Loucy (cell line): ENCODE data around the gene CDH13.

Source experiments
- H2AFZ ChIP-seq: fragments of 200-600 bp; sonication (generic); 2 replicates; pipeline ENCODE4 v1.6.0; 2016; ENCODE audit warnings: antibody characterized with exemption, mild to moderate bottlenecking, low read length, moderate library complexity
- H3F3A ChIP-seq: fragments of 200-600 bp; 2 replicates; pipeline ENCODE4 v1.6.0; 2016; ENCODE audit warnings: antibody characterized with exemption, low read depth, mild to moderate bottlenecking
- H3K27me3 ChIP-seq: fragments of 200-600 bp; sonication (generic); 2 replicates; pipeline ENCODE4 v1.6.1; 2014; ENCODE audit warnings: low read length, mild to moderate bottlenecking; ENCODE audit not compliant: insufficient read depth, poor library complexity, severe bottlenecking
- H3K36me3 ChIP-seq: fragments of 200-600 bp; sonication (generic); 2 replicates; pipeline ENCODE4 v1.6.1; 2016; ENCODE audit warnings: low read length; ENCODE audit not compliant: insufficient read depth
- H3K4me1 ChIP-seq: fragments of 200-600 bp; sonication (generic); 2 replicates; pipeline ENCODE4 v1.5.1; 2014; ENCODE audit warnings: low read length, mild to moderate bottlenecking; ENCODE audit not compliant: insufficient read depth, poor library complexity, severe bottlenecking
- H3K4me2 ChIP-seq: fragments of 200-600 bp; sonication (generic); 2 replicates; pipeline ENCODE4 v1.6.0; 2014; ENCODE audit warnings: antibody characterized with exemption, low read length, low read depth, mild to moderate bottlenecking; ENCODE audit not compliant: poor library complexity, severe bottlenecking
- H3K4me3 ChIP-seq: fragments of 200-600 bp; sonication (generic); 2 replicates; pipeline ENCODE4 v1.5.1; 2014; ENCODE audit warnings: low read length, mild to moderate bottlenecking, mixed read lengths; ENCODE audit not compliant: poor library complexity, severe bottlenecking
- H3K79me2 ChIP-seq: fragments of 200-600 bp; sonication (generic); 2 replicates; pipeline ENCODE4 v1.6.1; 2014; ENCODE audit warnings: low read length; ENCODE audit not compliant: insufficient read depth
- H3K9ac ChIP-seq: fragments of 200-600 bp; sonication (generic); 2 replicates; pipeline ENCODE4 v1.6.0; 2014; ENCODE audit warnings: mild to moderate bottlenecking, low read depth, low read length, moderate library complexity; ENCODE audit not compliant: poor library complexity, severe bottlenecking
- H3K9me2 ChIP-seq: fragments of 200-600 bp; sonication (generic); replicated peaks from 2 replicates; pipeline ENCODE4 v1.6.1; 2016; ENCODE audit warnings: low read depth, low read length, mixed read lengths
- H3K9me3 ChIP-seq: fragments of 200-600 bp; sonication (generic); 2 replicates; pipeline ENCODE4 v1.6.1; 2014; ENCODE audit warnings: mild to moderate bottlenecking, antibody characterized with exemption, low read length, low read depth; ENCODE audit not compliant: insufficient read depth
- H4K20me1 ChIP-seq: fragments of 200-600 bp; sonication (generic); 2 replicates; pipeline ENCODE4 v1.6.0; 2014; ENCODE audit warnings: antibody characterized with exemption, low read length, mild to moderate bottlenecking; ENCODE audit not compliant: insufficient read depth, poor library complexity, severe bottlenecking
- EZH2phosphoT487 ChIP-seq: fragments of 200-600 bp; IDR thresholded peaks from 2 replicates; pipeline ENCODE4 v1.6.1; 2018; ENCODE audit warnings: antibody characterized with exemption, mild to moderate bottlenecking, moderate library complexity, borderline replicate concordance
- TF ChIP-seq, protein P1 (sequence below): fragments of 200-600 bp; sonication (generic); conservative IDR thresholded peaks from 2 replicates; pipeline ENCODE4 v1.5.1; 2014; ENCODE audit warnings: mild to moderate bottlenecking, antibody characterized with exemption, low read length

CDH13 gene

GRCh38 chr16:82631701-82632685, 5.2 kb downstream of the CDH13 start:
- H3K4me1 ChIP-seq: no peaks in the 10 kb centered on the region
- no peak overlapping the region for H3K9ac ChIP-seq
- no peaks in the 10 kb centered on the region for H3K36me3 ChIP-seq
- no peak overlapping the region for H2AFZ ChIP-seq
- no peaks in the 10 kb centered on the region for H4K20me1 ChIP-seq
- no peak overlapping the region for H3K4me3 ChIP-seq
- H3K9me3 ChIP-seq: no peaks in the 10 kb centered on the region
- no peaks in the 10 kb centered on the region for H3F3A ChIP-seq
- TF ChIP-seq, protein P1, sequence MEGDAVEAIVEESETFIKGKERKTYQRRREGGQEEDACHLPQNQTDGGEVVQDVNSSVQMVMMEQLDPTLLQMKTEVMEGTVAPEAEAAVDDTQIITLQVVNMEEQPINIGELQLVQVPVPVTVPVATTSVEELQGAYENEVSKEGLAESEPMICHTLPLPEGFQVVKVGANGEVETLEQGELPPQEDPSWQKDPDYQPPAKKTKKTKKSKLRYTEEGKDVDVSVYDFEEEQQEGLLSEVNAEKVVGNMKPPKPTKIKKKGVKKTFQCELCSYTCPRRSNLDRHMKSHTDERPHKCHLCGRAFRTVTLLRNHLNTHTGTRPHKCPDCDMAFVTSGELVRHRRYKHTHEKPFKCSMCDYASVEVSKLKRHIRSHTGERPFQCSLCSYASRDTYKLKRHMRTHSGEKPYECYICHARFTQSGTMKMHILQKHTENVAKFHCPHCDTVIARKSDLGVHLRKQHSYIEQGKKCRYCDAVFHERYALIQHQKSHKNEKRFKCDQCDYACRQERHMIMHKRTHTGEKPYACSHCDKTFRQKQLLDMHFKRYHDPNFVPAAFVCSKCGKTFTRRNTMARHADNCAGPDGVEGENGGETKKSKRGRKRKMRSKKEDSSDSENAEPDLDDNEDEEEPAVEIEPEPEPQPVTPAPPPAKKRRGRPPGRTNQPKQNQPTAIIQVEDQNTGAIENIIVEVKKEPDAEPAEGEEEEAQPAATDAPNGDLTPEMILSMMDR: peak; percentile 51
- TF ChIP-seq EZH2phosphoT487: no peak
- H3K4me2 ChIP-seq: no peak overlapping the region
- no peaks in the 10 kb centered on the region for H3K27me3 ChIP-seq
- no peaks in the 10 kb centered on the region for H3K79me2 ChIP-seq
- no peaks in the 10 kb centered on the region for H3K9me2 ChIP-seq

- Histone ChIP-seq H3K79me2 (no peaks in the 10 kb centered on the region), H3K4me2 (no peak overlapping the region), H3K9me3 (no peaks in the 10 kb centered on the region), H3F3A (no peaks in the 10 kb centered on the region), H3K9ac (no peak overlapping the region), H3K4me1 (no peaks in the 10 kb centered on the region), H4K20me1 (no peaks in the 10 kb centered on the region), H2AFZ (no peak overlapping the region), H3K36me3 (no peaks in the 10 kb centered on the region), H3K9me2 (no peaks in the 10 kb centered on the region), H3K4me3 (no peak overlapping the region), H3K27me3 (no peaks in the 10 kb centered on the region)
- TF ChIP-seq EZH2phosphoT487: no peak
- TF ChIP-seq, protein P1: no peak
Measured at GRCh38 chr16:82633964-82634600, 7.3 kb downstream of the CDH13 start.

GRCh38 chr16:82634955-82635610, 8.3 kb downstream of the CDH13 start:
- H3K4me1 ChIP-seq: no peaks in the 10 kb centered on the region
- TF ChIP-seq, protein P1: no peak
- no peak overlapping the region for H2AFZ ChIP-seq
- H4K20me1 ChIP-seq: no peaks in the 10 kb centered on the region
- H3K9me3 ChIP-seq: no peaks in the 10 kb centered on the region
- H3K9ac ChIP-seq: no peak overlapping the region
- no peaks in the 10 kb centered on the region for H3K9me2 ChIP-seq
- H3K27me3 ChIP-seq: no peaks in the 10 kb centered on the region
- H3K79me2 ChIP-seq: no peaks in the 10 kb centered on the region
- no peak overlapping the region for H3K4me2 ChIP-seq
- no peaks in the 10 kb centered on the region for H3F3A ChIP-seq
- no peaks in the 10 kb centered on the region for H3K36me3 ChIP-seq
- no peak overlapping the region for H3K4me3 ChIP-seq
